ENCODE results near the gene FAM3C. TPM values are rescaled to one million over a fixed set of nuclear protein-coding genes. Genes with fewer than 3 reads are reported as not detected.

FAM3C gene
- total and polyA plus RNA-seq, 2 experiments from 2014 or later, result 33.9 to 60.3 TPM

- peak overlapping the region; percentile 97 for H3K4me2 ChIP-seq
- TF ChIP-seq NANOG (IDR thresholded peaks at IDR 0.05; ENCODE audit: borderline replicate concordance) (no peak), EZH2 (IDR thresholded peaks at IDR 0.05; ENCODE audit: low read depth, unreplicated experiment) (peak; percentile 22)
- H3K4me1 ChIP-seq (ENCODE audit: insufficient read depth), result peaks cover 14% of the 10 kb centered on the region; the same call in 1 of the 2 replicates
- no peak overlapping the region for H3K27ac ChIP-seq (ENCODE audit: low read depth)
- Mint-ChIP-seq H3K9me3 (no peaks in the 10 kb centered on the region; the same call in 2 of the 3 replicates), H3K27ac (no peak overlapping the region), H3K36me3 (ENCODE audit: low read depth) (no peaks in the 10 kb centered on the region), H3K4me3 (peak overlapping the region; percentile 83), H3K27me3 (ENCODE audit: insufficient read depth, low read depth, poor library complexity) (peaks cover 31% of the 10 kb centered on the region), H3K4me1 (peaks cover 9% of the 10 kb centered on the region)
- peak; percentile 27 for ATAC-seq
- H4K20me1 ChIP-seq (replicated peaks; ENCODE audit: insufficient read depth), result no peaks in the 10 kb centered on the region
- H2AFZ ChIP-seq, result peak overlapping the region; percentile 99
- no peaks in the 10 kb centered on the region for H3K9me2 ChIP-seq (ENCODE audit: insufficient read depth)
- H3K36me3 ChIP-seq (ENCODE audit: insufficient read depth), result no peaks in the 10 kb centered on the region
- peak overlapping the region; percentile 84 for H3K4me3 ChIP-seq
- H3K27me3 ChIP-seq (ENCODE audit: insufficient read depth), result peaks cover 52% of the 10 kb centered on the region
- H3K79me2 ChIP-seq (replicated peaks; ENCODE audit: insufficient read depth), result no peaks in the 10 kb centered on the region
- H3F3A ChIP-seq (replicated peaks; ENCODE audit: low read depth), result no peaks in the 10 kb centered on the region
- peak; percentile 71 for DNase-seq (ENCODE audit: low spot score)
Observed at GRCh38 chr7:121330053-121330833, 65.9 kb downstream of the FAM3C start.

- H3K79me2 ChIP-seq (replicated peaks; ENCODE audit: insufficient read depth), result no peaks in the 10 kb centered on the region
- peak; percentile 79 for DNase-seq (ENCODE audit: low spot score)
- H3K4me2 ChIP-seq, result peak overlapping the region; percentile 97
- peaks cover 14% of the 10 kb centered on the region; the same call in 1 of the 2 replicates for H3K4me1 ChIP-seq (ENCODE audit: insufficient read depth)
- ATAC-seq, result peak; percentile 81
- Mint-ChIP-seq H3K36me3 (ENCODE audit: low read depth) (no peaks in the 10 kb centered on the region), H3K27ac (no peak overlapping the region), H3K4me1 (peaks cover 9% of the 10 kb centered on the region), H3K4me3 (peak overlapping the region; percentile 83), H3K9me3 (no peaks in the 10 kb centered on the region; the same call in 2 of the 3 replicates), H3K27me3 (ENCODE audit: insufficient read depth, low read depth, poor library complexity) (peaks cover 31% of the 10 kb centered on the region)
- TF ChIP-seq EZH2phosphoT487 (IDR thresholded peaks at IDR 0.05; ENCODE audit: unreplicated experiment) (no peak), CTCF (conservative IDR thresholded peaks at IDR 0.05; ENCODE audit: low read depth in 2 of 2) (peak; percentile 12 to 53; a peak in 3 of 4 replicates), CREB1 (CRISPR knock-in tag; IDR thresholded peaks at IDR 0.05; ENCODE audit: low read depth) (no peak), ZNF114 (CRISPR knock-in tag; IDR thresholded peaks at IDR 0.05) (no peak), NANOG (IDR thresholded peaks at IDR 0.05; ENCODE audit: borderline replicate concordance) (no peak), EZH2 (IDR thresholded peaks at IDR 0.05; ENCODE audit: low read depth, unreplicated experiment) (peak; percentile 18)
- peak overlapping the region; percentile 99 for H2AFZ ChIP-seq
- no peaks in the 10 kb centered on the region for H3K36me3 ChIP-seq (ENCODE audit: insufficient read depth)
- peaks cover 52% of the 10 kb centered on the region for H3K27me3 ChIP-seq (ENCODE audit: insufficient read depth)
- no peak overlapping the region for H3K27ac ChIP-seq (ENCODE audit: low read depth)
- H4K20me1 ChIP-seq (replicated peaks; ENCODE audit: insufficient read depth), result no peaks in the 10 kb centered on the region
- peak overlapping the region; percentile 84 for H3K4me3 ChIP-seq
- H3F3A ChIP-seq (replicated peaks; ENCODE audit: low read depth), result no peaks in the 10 kb centered on the region
- H3K9me2 ChIP-seq (ENCODE audit: insufficient read depth), result no peaks in the 10 kb centered on the region
Observed at GRCh38 chr7:121329191-121330052, 66.7 kb downstream of the FAM3C start.

All from GM23338 (cell line).